ENCODE results near the gene TMIGD1.

The TMIGD1 gene

DNA sequence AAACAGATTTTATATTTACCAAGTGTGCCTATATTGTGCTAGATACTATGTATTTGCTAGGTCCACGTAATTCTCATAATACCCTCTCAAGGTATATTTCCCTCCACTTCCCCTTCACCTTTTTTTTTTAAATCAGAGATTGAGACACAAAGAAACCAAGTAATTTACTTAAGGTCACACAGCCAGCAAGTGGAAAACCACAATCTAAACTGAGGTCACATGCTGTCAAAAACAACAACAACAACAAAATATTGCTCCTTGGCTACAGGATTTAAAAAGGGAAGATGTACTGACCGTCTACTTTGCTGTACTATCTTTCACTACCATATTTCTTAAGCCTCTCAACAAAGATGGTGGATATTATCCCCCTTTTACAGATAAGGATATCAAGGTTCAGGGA, 57.9 kb downstream of the TMIGD1 start:
- DNase-seq, result no peak

DNA sequence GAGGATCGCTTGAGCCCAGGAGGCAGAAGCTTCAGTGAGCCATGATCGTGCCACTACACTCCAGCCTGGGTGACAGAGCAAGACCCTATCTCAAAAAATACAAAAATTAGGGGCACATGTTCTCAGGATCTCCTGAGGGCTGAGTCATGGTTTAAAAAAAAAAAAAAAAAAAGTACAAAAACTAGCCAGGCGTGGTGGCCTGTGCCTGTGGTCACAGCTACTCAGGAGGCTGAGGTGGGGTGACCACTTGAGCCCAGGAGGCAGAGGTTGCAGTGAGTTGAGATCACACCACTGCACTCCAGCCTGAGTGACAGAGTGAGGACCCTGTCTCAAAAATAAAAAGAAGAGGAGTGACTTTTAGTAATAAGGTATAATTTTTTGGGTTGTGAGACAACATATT, 59.0 kb downstream of the TMIGD1 start:
- no peak for DNase-seq

DNA sequence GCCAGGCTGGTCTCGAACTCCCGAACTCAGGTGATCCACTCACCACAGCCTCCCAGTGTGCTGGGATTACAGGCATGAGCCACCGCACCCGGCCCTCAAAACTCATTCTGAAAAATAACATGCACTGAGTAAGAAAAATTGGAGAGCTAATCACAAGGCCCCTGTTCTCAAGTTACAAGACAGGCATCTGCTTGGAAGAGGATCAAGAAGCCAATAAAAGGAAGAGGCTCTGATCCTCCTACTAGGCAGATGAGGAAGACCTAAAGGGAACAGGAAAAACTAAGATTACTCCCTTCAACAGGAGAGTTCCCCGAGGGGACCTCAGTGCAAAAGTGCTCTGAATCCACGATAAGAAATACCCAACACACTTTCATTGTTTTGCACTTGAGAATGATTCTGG, 60.5 kb downstream of the TMIGD1 start:
- DNase-seq, result no peak

DNA sequence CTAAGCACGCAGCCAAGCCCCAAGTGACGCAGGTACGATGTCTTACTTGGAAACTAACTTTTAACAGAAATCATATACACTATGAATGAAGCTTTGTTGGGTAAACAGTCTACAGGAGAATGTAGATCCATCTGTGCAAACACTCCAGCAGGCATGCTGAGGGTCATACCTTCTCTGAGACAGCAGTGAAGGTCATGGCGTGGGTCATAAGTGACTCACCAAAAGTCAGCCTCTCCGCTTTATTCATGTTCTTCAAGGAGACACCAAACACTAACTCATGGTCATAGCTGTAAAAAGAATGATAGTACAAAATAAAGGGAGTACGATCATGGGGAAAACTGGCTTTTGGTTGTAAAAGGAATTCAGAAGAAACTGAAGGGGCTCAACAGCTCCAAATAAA, 62.8 kb downstream of the TMIGD1 start:
- DNase-seq, result no peak

DNA sequence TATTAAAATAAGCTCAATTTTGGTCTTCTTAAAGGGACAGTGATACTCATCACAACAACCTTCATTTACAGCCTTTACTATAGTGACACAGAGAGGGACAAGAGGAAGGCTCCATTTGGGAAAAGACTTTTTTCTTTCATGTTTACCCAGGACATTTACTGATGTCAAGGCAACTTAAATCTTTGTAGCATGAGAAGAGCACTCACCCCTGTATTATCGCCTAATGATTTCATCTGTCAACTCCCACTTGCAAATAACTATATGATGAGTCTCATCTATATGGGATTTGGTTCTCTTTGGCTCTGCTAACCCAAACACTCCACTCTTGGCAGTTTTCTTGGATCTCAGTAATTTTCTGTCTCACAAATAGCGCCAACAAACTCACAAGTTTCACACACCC, 66.2 kb downstream of the TMIGD1 start:
- DNase-seq, result no peak

All from hematopoietic multipotent progenitor cell treated with erythropoietin and hydrocortisone succinate and interleukin-3 and kit ligand, for 8 days (in vitro differentiated cells).